22Rv1 (cell line): ENCODE results near the gene FAM219A.
"Not testable (repeated sequence)": the region's sequence is repeated elsewhere in the genome, so short reads cannot be mapped to it uniquely, and the experiment has no call there.

ENCODE experiments used
- H3K27ac ChIP-seq: fragments of 450-650 bp; 2 replicates; pipeline ENCODE4 v1.5.1; 2017
- CTCF ChIP-seq: fragments of 450-650 bp; IDR thresholded peaks from 2 replicates; pipeline ENCODE4 v1.5.1; 2017; ENCODE audit warnings: mild to moderate bottlenecking
- ZFX ChIP-seq: fragments of 450-650 bp; IDR thresholded peaks from 2 replicates; pipeline ENCODE4 v1.6.1; 2017; ENCODE audit warnings: antibody characterized with exemption, borderline replicate concordance

FAM219A gene

GRCh38 chr9:34484678-34485077 lies 26.3 kb upstream of the FAM219A start:
- peak overlapping the region; percentile 46 for H3K27ac ChIP-seq
- TF ChIP-seq CTCF: no peak
- TF ChIP-seq ZFX: no peak

GRCh38 chr9:34482746-34483145 lies 24.4 kb upstream of the FAM219A start:
- H3K27ac ChIP-seq: not testable (repeated sequence)

- not testable (repeated sequence) for H3K27ac ChIP-seq
Observed at GRCh38 chr9:34481620-34482019, 23.2 kb upstream of the FAM219A start.

GRCh38 chr9:34479431-34479866 lies 21.1 kb upstream of the FAM219A start:
- TF ChIP-seq CTCF (no peak), ZFX (no peak)
- H3K27ac ChIP-seq: no peak overlapping the region

GRCh38 chr9:34477541-34477940 lies 19.2 kb upstream of the FAM219A start:
- no peak for TF ChIP-seq ZFX
- TF ChIP-seq CTCF: no peak
- no peak overlapping the region for H3K27ac ChIP-seq

- H3K27ac ChIP-seq: no peak overlapping the region
- TF ChIP-seq CTCF (no peak), ZFX (no peak)
Observed at GRCh38 chr9:34475097-34475496, 16.7 kb upstream of the FAM219A start.

- TF ChIP-seq CTCF (no peak), ZFX (no peak)
- no peak overlapping the region for H3K27ac ChIP-seq
Observed at GRCh38 chr9:34465468-34465867, 7.1 kb upstream of the FAM219A start.

GRCh38 chr9:34464571-34464970 lies 6.2 kb upstream of the FAM219A start:
- TF ChIP-seq CTCF (no peak), ZFX (no peak)
- H3K27ac ChIP-seq: no peak overlapping the region

GRCh38 chr9:34463901-34464232 lies 5.5 kb upstream of the FAM219A start:
- TF ChIP-seq ZFX (no peak), CTCF (no peak)
- no peak overlapping the region for H3K27ac ChIP-seq
